Neural cell (in vitro differentiated cells): ENCODE results near the gene RANBP1. TPM values are rescaled to one million over a fixed set of nuclear protein-coding genes. Genes with fewer than 3 reads are reported as not detected.

ENCODE experiments used
- H2AFZ ChIP-seq: fragments of 200-600, 300-800 bp; sonication (generic), shearing (Covaris generic); 2 replicates; pipeline ENCODE4 v1.6.0; 2014; ENCODE audit warnings: low read depth, mild to moderate bottlenecking, antibody characterized with exemption, low read length, moderate library complexity
- H3F3A ChIP-seq: fragments of 200-600 bp; shearing (Covaris generic); 2 replicates; pipeline ENCODE4 v1.6.1; 2016; ENCODE audit warnings: mild to moderate bottlenecking, moderate library complexity, mixed read lengths, antibody characterized with exemption, low read length; ENCODE audit not compliant: insufficient read depth, poor library complexity, severe bottlenecking
- H3K27ac ChIP-seq: fragments of 200-600, 300-800 bp; sonication (generic), shearing (Covaris generic); 2 replicates; pipeline ENCODE4 v1.5.1; 2014; ENCODE audit warnings: mild to moderate bottlenecking, low read length, moderate library complexity
- H3K27me3 ChIP-seq: fragments of 300-800, 200-600 bp; sonication (generic), shearing (Covaris generic); 2 replicates; pipeline ENCODE4 v1.6.0; 2014; ENCODE audit warnings: mild to moderate bottlenecking, low read depth, low read length, moderate library complexity; ENCODE audit not compliant: insufficient read depth
- H3K36me3 ChIP-seq: fragments of 300-800, 200-600 bp; sonication (generic), shearing (Covaris generic); 2 replicates; pipeline ENCODE4 v1.5.1; 2014; ENCODE audit warnings: mild to moderate bottlenecking, antibody characterized with exemption, low read length, moderate library complexity; ENCODE audit not compliant: insufficient read depth
- H3K4me2 ChIP-seq: fragments of 300-800, 200-600 bp; sonication (generic), shearing (Covaris generic); 2 replicates; pipeline ENCODE4 v1.6.0; 2014; ENCODE audit warnings: mild to moderate bottlenecking, low read length
- H3K4me3 ChIP-seq: fragments of 300-800, 200-600 bp; sonication (generic), shearing (Covaris generic); 2 replicates; pipeline ENCODE4 v1.5.1; 2014; ENCODE audit warnings: mild to moderate bottlenecking, low read length, moderate library complexity
- H3K79me2 ChIP-seq: fragments of 200-600 bp; shearing (Covaris generic); replicated peaks from 2 replicates; pipeline ENCODE4 v1.6.0; 2014; ENCODE audit warnings: mild to moderate bottlenecking, low read length, moderate library complexity; ENCODE audit not compliant: insufficient read depth
- H3K9ac ChIP-seq: fragments of 300-800, 200-600 bp; sonication (generic), shearing (Covaris generic); 2 replicates; pipeline ENCODE4 v1.6.1; 2016; ENCODE audit warnings: mild to moderate bottlenecking, low read length, mixed read lengths
- H3K9me2 ChIP-seq: fragments of 200-600 bp; shearing (Covaris generic); 2 replicates; pipeline ENCODE4 v1.6.1; 2016; ENCODE audit warnings: mild to moderate bottlenecking, low read length, mixed read lengths; ENCODE audit not compliant: insufficient read depth
- H3K9me3 ChIP-seq: fragments of 200-600, 300-800 bp; sonication (generic), shearing (Covaris generic); 2 replicates; pipeline ENCODE4 v1.6.1; 2016; ENCODE audit warnings: mild to moderate bottlenecking, mixed run types, low read length, moderate library complexity, mixed read lengths
- H4K20me1 ChIP-seq: fragments of 200-600 bp; shearing (Covaris generic); 2 replicates; pipeline ENCODE4 v1.6.1; 2016; ENCODE audit warnings: mild to moderate bottlenecking, mixed run types; ENCODE audit not compliant: insufficient read depth
- CTCF ChIP-seq: fragments of 450-650 bp; IDR thresholded peaks from 2 replicates; pipeline ENCODE4 v1.5.1; 2014; ENCODE audit warnings: antibody characterized with exemption, mild to moderate bottlenecking, moderate library complexity; ENCODE audit not compliant: poor library complexity, severe bottlenecking
- EP300 ChIP-seq: fragments of 450-650 bp; conservative IDR thresholded peaks from 2 replicates; pipeline ENCODE4 v1.6.1; 2014; ENCODE audit warnings: antibody characterized with exemption, mild to moderate bottlenecking, moderate library complexity; ENCODE audit not compliant: poor library complexity, severe bottlenecking
- EZH2 ChIP-seq: fragments of 200-600, 300-800 bp; shearing (Covaris generic), sonication (generic); IDR thresholded peaks from 2 replicates; pipeline ENCODE4 v1.6.1; 2014; ENCODE audit warnings: antibody characterized with exemption, low read length, borderline replicate concordance, mild to moderate bottlenecking; ENCODE audit not compliant: insufficient read depth, poor library complexity, severe bottlenecking
- MXI1 ChIP-seq: fragments of 450-650 bp; conservative IDR thresholded peaks from 2 replicates; pipeline ENCODE4 v1.6.1; 2014; ENCODE audit warnings: antibody characterized with exemption, mild to moderate bottlenecking; ENCODE audit not compliant: poor library complexity, severe bottlenecking
- POLR2AphosphoS5 ChIP-seq: IDR thresholded peaks from 2 replicates; pipeline ENCODE4 v1.6.1; 2012
- RAD21 ChIP-seq: fragments of 450-650 bp; conservative IDR thresholded peaks from 2 replicates; pipeline ENCODE4 v1.6.1; 2014; ENCODE audit warnings: antibody characterized with exemption, mild to moderate bottlenecking, moderate library complexity
- REST ChIP-seq: IDR thresholded peaks from 2 replicates; pipeline ENCODE4 v1.6.1; 2012; ENCODE audit warnings: borderline replicate concordance
- SMC3 ChIP-seq: fragments of 450-650 bp; conservative IDR thresholded peaks from 2 replicates; pipeline ENCODE4 v1.6.1; 2014; ENCODE audit warnings: antibody characterized with exemption, mild to moderate bottlenecking, moderate library complexity; ENCODE audit not compliant: poor library complexity
- TAF1 ChIP-seq: IDR thresholded peaks from 2 replicates; pipeline ENCODE4 v1.6.1; 2012; ENCODE audit warnings: low read depth
- polyA plus RNA-seq: library from polyadenylated mRNA; depleted of rRNA; stranded (reverse); fragments of >200 nt; gene quantifications from 2 replicates; pipeline ENCODE4 v1.2.3, GENCODE V29; 2014

Gene RANBP1
- polyA plus RNA-seq, 1 donor from 2014 or later = 360 TPM

GRCh38 chr22:20165913-20166312 is 50.0 kb downstream of the RANBP1 start:
- H3K9me3 ChIP-seq = no peaks in the 10 kb centered on the region
- no peak overlapping the region for H3K4me3 ChIP-seq
- no peaks in the 10 kb centered on the region for H4K20me1 ChIP-seq

GRCh38 chr22:20166703-20167102 is 50.8 kb downstream of the RANBP1 start:
- H3K4me3 ChIP-seq = no peak overlapping the region
- no peaks in the 10 kb centered on the region for H3F3A ChIP-seq
- no peaks in the 10 kb centered on the region for H3K79me2 ChIP-seq
- H3K27ac ChIP-seq = no peak overlapping the region
- no peaks in the 10 kb centered on the region for H4K20me1 ChIP-seq
- no peak overlapping the region for H3K4me2 ChIP-seq
- H2AFZ ChIP-seq = no peak overlapping the region
- no peak overlapping the region for H3K9ac ChIP-seq
- no peaks in the 10 kb centered on the region for H3K9me2 ChIP-seq
- H3K9me3 ChIP-seq = no peaks in the 10 kb centered on the region
- no peaks in the 10 kb centered on the region for H3K36me3 ChIP-seq
- H3K27me3 ChIP-seq = no peaks in the 10 kb centered on the region
- TF ChIP-seq SMC3 (no peak), RAD21 (no peak), MXI1 (no peak), POLR2AphosphoS5 (no peak), REST (no peak), EP300 (no peak), TAF1 (no peak), EZH2 (no peak)

More at GRCh38 chr22:20165913-20166312, 50.0 kb downstream of the RANBP1 start:
- Histone ChIP-seq H3K4me2 (no peak overlapping the region), H3F3A (no peaks in the 10 kb centered on the region), H2AFZ (no peak overlapping the region), H3K79me2 (no peaks in the 10 kb centered on the region), H3K9ac (no peak overlapping the region), H3K27me3 (no peaks in the 10 kb centered on the region), H3K36me3 (no peaks in the 10 kb centered on the region), H3K9me2 (no peaks in the 10 kb centered on the region), H3K27ac (no peak overlapping the region)
- TF ChIP-seq EP300 (no peak), EZH2 (no peak), REST (no peak), SMC3 (no peak), RAD21 (no peak), MXI1 (no peak), POLR2AphosphoS5 (no peak), CTCF (no peak), TAF1 (no peak)
